Stimulated activated CD4-positive, alpha-beta T cell treated with anti-CD3 and anti-CD28 coated beads, Interleukin-2, amount 100 ng/mL, for 24 hours (primary cell): Measurements from ENCODE around the gene NPFFR2.
"Not testable (repeated sequence)": the region's sequence is repeated elsewhere in the genome, so short reads cannot be mapped to it uniquely, and the experiment has no call there.

ENCODE experiments used
- DNase-seq, 2 donors: peaks; one replicate each; pipeline ENCODE4 v3.0.0-alpha.2; 2020

Gene NPFFR2

GRCh38 chr4:72031868-72032608 is at the start of gene NPFFR2:
TSS of gene NPFFR2 (plus strand) at chr4:72032000. CDS start at chr4:72128592, 96,592 bp downstream.
- peak in 1 of 2 donors; percentile 0 for DNase-seq

GRCh38 chr4:71992571-71993312 is 39.1 kb upstream of the NPFFR2 start:
- DNase-seq, result no peak

- DNase-seq, result no peak
Measured at GRCh38 chr4:71994559-71994958, 37.2 kb upstream of the NPFFR2 start.

- DNase-seq, result no peak
Measured at GRCh38 chr4:71995297-71995696, 36.5 kb upstream of the NPFFR2 start.

- no peak for DNase-seq
Measured at GRCh38 chr4:72006586-72006985, 25.2 kb upstream of the NPFFR2 start.

GRCh38 chr4:72011906-72012305 is 19.9 kb upstream of the NPFFR2 start:
- DNase-seq, result no peak

GRCh38 chr4:72016011-72016410 is 15.8 kb upstream of the NPFFR2 start:
- no peak for DNase-seq

- DNase-seq, result no peak
Measured at GRCh38 chr4:72019688-72020087, 12.1 kb upstream of the NPFFR2 start.

- DNase-seq, result no peak
Measured at GRCh38 chr4:72022553-72022952, 9.2 kb upstream of the NPFFR2 start.

GRCh38 chr4:72055566-72055965 is 23.8 kb downstream of the NPFFR2 start:
- no peak for DNase-seq

- DNase-seq, result no peak
Measured at GRCh38 chr4:72063726-72064125, 31.9 kb downstream of the NPFFR2 start.

- no peak for DNase-seq
Measured at GRCh38 chr4:72067051-72067450, 35.3 kb downstream of the NPFFR2 start.

- no peak for DNase-seq
Measured at GRCh38 chr4:72073816-72074215, 42.0 kb downstream of the NPFFR2 start.

GRCh38 chr4:72076562-72076961 is 44.8 kb downstream of the NPFFR2 start:
- no peak for DNase-seq

GRCh38 chr4:72077346-72077745 is 45.5 kb downstream of the NPFFR2 start:
- no peak for DNase-seq

GRCh38 chr4:72084587-72085011 is 52.8 kb downstream of the NPFFR2 start:
- DNase-seq, result no peak

GRCh38 chr4:72090606-72091005 is 58.8 kb downstream of the NPFFR2 start:
- not testable (repeated sequence) for DNase-seq

GRCh38 chr4:72094059-72094797 is 62.4 kb downstream of the NPFFR2 start:
- DNase-seq, result no peak

- DNase-seq, result no peak
Measured at GRCh38 chr4:72107456-72107855, 75.7 kb downstream of the NPFFR2 start.

GRCh38 chr4:72109364-72109763 is 77.6 kb downstream of the NPFFR2 start:
- no peak for DNase-seq

GRCh38 chr4:72109959-72110497 is 78.2 kb downstream of the NPFFR2 start:
- DNase-seq, result no peak

GRCh38 chr4:72110886-72111285 is 79.1 kb downstream of the NPFFR2 start:
- DNase-seq, result no peak

GRCh38 chr4:72111863-72112262 is 80.1 kb downstream of the NPFFR2 start:
- DNase-seq, result no peak
